Mammary epithelial cell (primary cell): ENCODE data around the gene TEAD3.

Experiments used
- EZH2 ChIP-seq: IDR thresholded peaks from 2 replicates; pipeline ENCODE4 v1.6.1; 2012; ENCODE audit warnings: low read length, inconsistent platforms, borderline replicate concordance
- TF ChIP-seq, protein P1 (sequence below), 2 donors: IDR thresholded peaks in 1 of 2; conservative IDR thresholded peaks in 1 of 2; 2 replicates each; pipeline ENCODE4 v1.5.1; 2011 to 2012; ENCODE audit warnings: inconsistent platforms in 2 of 2, low read length in 2 of 2, mild to moderate bottlenecking in 2 of 2, control low read depth in 1 of 2, low read depth in 1 of 2; ENCODE audit not compliant: insufficient read depth in 1 of 2; ENCODE audit errors: extremely low read depth in 1 of 2

DNA sequence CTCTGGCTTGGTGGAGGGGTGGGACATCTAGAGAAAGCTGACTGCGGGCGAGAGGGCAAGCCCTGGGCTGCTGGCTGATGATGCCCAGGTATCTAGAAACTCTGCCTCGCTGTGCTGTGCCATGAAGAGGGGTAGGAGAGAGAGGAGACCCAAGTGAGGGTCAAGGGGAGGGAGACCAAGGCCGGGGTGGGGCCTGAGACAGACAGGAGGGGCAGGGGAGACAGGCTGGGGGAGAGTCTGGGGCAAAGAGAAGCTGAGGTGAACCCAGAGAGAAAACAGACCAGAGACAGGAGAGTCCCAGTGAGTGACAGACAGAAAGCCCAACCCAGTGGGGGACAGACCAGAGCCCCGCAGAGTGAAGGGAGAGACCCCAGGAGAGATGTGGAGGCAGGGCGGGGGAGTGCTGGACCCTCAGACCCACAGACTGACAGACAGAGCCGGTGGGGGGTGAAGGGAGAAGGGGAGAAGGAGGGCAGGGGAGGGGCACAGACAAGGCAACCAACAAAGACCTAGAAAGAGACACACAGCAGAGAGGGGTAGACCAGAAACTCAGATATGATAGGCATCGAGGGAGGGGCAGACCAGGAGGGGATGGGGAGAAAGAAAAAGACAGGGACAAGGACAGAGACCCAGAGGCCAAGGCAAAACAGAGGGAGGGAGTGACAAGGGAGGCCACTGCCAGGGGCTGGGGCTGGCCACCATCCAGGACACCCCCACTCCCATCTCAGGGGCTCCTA, 5.9 kb downstream of the TEAD3 start:
- TF ChIP-seq, protein P1, sequence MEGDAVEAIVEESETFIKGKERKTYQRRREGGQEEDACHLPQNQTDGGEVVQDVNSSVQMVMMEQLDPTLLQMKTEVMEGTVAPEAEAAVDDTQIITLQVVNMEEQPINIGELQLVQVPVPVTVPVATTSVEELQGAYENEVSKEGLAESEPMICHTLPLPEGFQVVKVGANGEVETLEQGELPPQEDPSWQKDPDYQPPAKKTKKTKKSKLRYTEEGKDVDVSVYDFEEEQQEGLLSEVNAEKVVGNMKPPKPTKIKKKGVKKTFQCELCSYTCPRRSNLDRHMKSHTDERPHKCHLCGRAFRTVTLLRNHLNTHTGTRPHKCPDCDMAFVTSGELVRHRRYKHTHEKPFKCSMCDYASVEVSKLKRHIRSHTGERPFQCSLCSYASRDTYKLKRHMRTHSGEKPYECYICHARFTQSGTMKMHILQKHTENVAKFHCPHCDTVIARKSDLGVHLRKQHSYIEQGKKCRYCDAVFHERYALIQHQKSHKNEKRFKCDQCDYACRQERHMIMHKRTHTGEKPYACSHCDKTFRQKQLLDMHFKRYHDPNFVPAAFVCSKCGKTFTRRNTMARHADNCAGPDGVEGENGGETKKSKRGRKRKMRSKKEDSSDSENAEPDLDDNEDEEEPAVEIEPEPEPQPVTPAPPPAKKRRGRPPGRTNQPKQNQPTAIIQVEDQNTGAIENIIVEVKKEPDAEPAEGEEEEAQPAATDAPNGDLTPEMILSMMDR (conservative IDR thresholded peaks at IDR 0.05 in 1 of 2, IDR thresholded peaks at IDR 0.05 in 1 of 2; ENCODE audit: extremely low read depth in 1 of 2, insufficient read depth in 1 of 2, low read depth in 1 of 2, low read length in 2 of 2): no peak
- TF ChIP-seq EZH2: no peak
